Measurements from ENCODE around the gene GPR152.
"Not testable (repeated sequence)": the region's sequence is repeated elsewhere in the genome, so short reads cannot be mapped to it uniquely, and the experiment has no call there.

The GPR152 gene

DNA sequence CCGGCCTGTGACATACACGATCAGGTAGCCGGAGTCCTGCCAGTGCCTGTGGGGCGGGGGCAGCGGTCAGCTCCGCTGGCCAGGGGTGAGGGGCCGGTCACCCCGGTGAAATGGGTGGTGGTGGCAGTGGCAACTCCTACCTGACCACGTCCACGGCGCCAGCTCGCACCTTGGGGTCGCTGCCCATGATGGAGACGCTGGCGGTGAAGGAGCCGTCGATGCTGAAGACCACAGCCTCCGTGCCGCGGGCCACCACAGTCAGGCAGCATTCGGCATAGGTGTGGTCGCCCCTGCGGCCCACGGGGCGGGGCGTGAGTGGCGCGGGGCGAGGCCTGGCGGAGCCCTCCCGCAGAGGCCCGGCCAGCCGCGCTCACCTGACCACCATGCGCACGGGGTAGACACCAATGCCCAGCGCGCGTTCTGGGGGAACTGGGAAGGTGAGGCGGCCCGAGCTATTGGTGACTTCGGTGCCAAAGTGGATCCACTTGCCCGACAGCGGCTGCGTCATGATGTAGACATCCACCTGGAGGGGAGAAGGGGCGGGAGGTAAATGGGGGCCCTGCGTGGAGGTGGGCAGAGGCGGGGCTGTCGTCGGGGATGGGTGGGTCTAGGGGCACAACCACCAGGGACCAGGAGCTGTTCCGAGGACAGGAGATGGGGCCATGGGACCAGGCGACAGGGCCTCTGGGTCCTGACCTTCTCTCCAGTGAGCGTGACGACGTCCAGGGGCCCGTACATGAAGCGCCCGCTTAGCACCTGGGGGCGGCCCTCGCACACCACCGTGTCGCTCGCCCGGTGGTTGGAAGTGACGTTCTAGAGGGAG, 41.2 kb upstream of the GPR152 start:
- in situ Hi-C loops (cut with HindIII; ENCODE audit: low pct_unique_long_range_greater_than_20kb, low sequenced_read_pairs), result no loop called here

DNA sequence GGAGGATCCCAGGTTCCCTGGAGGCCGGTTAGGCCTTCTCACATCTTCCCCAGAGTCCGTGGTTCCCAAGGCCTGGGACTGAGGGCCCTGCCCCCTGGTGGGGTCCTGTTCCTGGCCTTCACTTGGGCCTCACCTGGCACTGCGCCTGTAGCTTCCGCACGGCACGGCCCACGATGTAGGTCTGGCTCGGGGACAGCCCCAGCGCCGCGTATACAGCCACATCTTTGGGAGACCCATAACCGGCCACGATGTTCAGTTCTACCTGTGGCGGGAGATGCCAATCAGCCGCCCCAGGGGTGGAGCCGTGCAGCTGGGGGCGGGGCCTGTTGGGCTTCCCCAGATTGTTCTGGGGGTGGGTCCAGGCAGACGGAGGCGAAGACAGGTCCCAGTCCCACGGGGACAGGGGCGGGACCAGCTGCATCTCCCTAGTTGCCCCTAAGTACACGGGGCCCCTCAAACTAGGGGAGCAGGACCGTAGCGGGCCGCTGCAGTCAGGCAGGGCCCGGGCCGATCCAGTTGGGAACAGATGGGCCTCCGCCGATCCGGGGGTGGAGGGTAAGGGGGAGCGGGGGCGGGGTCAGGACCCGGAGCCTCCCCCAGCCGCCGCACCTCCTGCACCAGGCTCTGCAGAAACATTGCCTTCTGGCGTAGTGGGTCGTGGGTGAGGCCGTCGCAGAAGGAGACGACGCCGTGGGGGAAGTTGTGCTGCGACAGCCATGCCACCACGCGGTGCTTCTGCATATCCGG, 40.4 kb upstream of the GPR152 start:
- no peak for TF ChIP-seq JUND (IDR thresholded peaks at IDR 0.05; ENCODE audit: low read depth)
- DNase-seq (ENCODE audit: low read depth in 1 of 2, low spot score in 1 of 2), result no peak
- in situ Hi-C loops (cut with HindIII; ENCODE audit: low pct_unique_long_range_greater_than_20kb, low sequenced_read_pairs), result no loop called here

More for the DNA sequence above, 41.2 kb upstream of the GPR152 start:
- DNase-seq (ENCODE audit: low read depth in 1 of 2, low spot score in 1 of 2), result no peak
- TF ChIP-seq JUND (IDR thresholded peaks at IDR 0.05; ENCODE audit: low read depth), result no peak

DNA sequence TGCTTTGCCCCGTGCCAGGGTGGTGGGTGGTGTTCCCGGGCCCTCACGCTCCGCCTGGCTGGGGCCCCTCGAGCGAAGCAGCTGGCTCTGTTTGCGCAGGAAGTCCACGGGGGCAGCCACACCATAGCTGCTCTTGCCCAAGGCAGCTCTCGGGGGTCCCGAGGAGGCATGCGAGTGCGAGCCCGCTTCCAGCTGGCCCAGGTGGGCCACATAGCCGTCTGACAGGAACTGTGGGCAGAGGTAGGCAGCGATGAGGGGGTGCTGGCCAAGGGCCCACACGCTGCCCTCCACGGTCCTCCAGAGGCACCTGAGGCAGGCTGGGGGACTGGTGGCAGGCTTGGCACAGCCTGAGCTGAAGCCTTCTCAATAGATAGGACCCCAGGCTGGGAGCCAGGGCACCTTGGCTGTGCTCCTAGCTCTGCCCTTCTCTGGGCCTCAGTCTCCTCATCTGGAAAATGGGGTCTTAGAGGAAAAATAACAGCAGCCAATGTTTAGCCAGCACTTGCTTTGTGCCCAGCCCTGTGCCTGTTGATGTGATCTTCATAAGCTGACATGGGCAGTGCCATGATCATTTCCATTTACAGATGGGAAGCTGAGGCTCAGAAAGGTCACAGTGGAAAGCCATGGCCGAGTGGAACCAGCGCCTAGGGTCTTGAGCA, 39.7 kb upstream of the GPR152 start:
- no peak for DNase-seq (ENCODE audit: low read depth in 1 of 2, low spot score in 1 of 2)
- in situ Hi-C loops (cut with HindIII; ENCODE audit: low pct_unique_long_range_greater_than_20kb, low sequenced_read_pairs), result no loop called here
- TF ChIP-seq JUND (IDR thresholded peaks at IDR 0.05; ENCODE audit: low read depth), result no peak

DNA sequence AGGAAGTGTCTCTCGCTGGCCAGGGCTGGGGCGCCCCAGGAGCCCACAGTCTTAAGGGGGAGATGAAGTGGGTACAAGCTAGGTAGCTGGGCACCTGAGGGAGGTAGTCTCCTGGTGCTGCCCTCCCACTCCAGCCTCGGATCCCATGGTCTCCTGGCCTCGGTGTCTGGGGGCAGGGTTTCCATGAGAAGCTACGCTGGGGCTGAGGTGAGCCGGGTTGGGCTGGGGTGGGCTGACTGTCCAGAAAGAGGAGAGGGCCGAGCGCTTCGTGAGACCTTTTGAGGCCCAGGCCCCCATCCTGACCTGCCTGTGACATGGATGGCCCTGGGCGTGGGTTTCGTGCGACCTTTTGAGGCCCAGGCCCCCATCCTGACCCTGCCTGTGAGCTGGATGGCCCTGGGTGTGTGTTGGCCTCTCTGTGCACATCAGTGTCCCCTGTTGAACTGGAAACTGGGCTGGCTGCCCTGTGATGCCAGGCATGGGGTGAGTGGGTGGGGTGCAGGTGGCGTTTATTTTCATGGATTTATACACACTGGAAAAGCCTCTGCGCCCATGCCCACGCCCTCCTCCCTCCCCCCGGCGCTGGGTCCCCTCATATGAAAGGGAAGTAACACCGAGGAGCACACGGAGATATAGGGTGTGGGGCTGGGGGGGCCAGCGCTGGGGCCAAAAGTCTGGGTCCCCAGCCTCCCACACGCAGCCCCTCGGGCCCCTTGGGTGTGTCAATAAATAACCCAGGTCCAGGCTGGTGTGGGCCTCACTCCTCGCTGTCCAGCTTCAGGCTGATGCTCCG, 38.9 kb upstream of the GPR152 start:
- TF ChIP-seq JUND (IDR thresholded peaks at IDR 0.05; ENCODE audit: low read depth), result no peak
- in situ Hi-C loops (cut with HindIII; ENCODE audit: low pct_unique_long_range_greater_than_20kb, low sequenced_read_pairs), result no loop called here
- DNase-seq (ENCODE audit: low read depth in 1 of 2, low spot score in 1 of 2), result no peak

DNA sequence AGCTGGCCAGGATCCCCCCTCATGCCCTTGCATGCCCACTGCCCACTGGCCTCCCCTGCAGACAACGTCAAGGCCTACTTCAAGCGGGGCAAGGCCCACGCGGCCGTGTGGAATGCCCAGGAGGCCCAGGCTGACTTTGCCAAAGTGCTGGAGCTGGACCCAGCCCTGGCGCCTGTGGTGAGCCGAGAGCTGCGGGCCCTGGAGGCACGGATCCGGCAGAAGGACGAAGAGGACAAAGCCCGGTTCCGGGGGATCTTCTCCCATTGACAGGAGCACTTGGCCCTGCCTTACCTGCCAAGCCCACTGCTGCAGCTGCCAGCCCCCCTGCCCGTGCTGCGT, 38.2 kb upstream of the GPR152 start:
- no peak for TF ChIP-seq JUND (IDR thresholded peaks at IDR 0.05; ENCODE audit: low read depth)

DNA sequence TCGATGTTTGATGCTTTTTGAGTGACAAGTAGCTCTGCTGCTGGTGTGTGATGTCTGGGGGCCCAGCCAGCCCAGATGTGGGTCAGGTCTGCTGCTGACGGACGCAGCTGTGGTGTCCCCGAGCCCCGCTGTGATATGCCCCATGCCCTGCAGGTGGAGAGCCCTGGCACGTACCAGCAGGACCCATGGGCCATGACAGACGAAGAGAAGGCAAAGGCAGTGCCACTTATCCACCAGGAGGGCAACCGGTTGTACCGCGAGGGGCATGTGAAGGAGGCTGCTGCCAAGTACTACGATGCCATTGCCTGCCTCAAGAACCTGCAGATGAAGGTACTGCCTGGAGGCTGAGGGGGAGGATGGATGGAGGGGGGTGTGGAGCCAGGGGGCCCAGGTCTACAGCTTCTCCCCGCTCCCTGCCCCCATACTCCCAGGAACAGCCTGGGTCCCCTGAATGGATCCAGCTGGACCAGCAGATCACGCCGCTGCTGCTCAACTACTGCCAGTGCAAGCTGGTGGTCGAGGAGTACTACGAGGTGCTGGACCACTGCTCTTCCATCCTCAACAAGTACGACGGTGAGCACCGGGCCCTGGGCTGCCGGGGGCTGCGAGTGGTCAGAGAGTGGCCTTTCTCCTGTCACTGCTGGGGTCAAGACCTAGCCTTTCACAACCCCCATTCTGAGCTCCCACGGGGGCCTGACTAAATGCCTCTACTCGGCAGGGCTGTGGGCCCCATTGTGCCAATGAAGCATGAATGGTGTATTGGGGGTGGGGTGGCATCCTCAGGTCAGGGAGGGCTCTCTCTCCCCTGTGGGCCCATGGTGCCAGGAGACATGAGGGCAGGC, 37.6 kb upstream of the GPR152 start:
- TF ChIP-seq JUND (IDR thresholded peaks at IDR 0.05; ENCODE audit: low read depth), result no peak
- no peak for DNase-seq (ENCODE audit: low read depth in 1 of 2, low spot score in 1 of 2)
- in situ Hi-C loops (cut with HindIII; ENCODE audit: low pct_unique_long_range_greater_than_20kb, low sequenced_read_pairs), result no loop called here

More for the DNA sequence above, 38.2 kb upstream of the GPR152 start:
- no peak for DNase-seq (ENCODE audit: low read depth in 1 of 2, low spot score in 1 of 2)
- in situ Hi-C loops (cut with HindIII; ENCODE audit: low pct_unique_long_range_greater_than_20kb, low sequenced_read_pairs), result no loop called here

DNA sequence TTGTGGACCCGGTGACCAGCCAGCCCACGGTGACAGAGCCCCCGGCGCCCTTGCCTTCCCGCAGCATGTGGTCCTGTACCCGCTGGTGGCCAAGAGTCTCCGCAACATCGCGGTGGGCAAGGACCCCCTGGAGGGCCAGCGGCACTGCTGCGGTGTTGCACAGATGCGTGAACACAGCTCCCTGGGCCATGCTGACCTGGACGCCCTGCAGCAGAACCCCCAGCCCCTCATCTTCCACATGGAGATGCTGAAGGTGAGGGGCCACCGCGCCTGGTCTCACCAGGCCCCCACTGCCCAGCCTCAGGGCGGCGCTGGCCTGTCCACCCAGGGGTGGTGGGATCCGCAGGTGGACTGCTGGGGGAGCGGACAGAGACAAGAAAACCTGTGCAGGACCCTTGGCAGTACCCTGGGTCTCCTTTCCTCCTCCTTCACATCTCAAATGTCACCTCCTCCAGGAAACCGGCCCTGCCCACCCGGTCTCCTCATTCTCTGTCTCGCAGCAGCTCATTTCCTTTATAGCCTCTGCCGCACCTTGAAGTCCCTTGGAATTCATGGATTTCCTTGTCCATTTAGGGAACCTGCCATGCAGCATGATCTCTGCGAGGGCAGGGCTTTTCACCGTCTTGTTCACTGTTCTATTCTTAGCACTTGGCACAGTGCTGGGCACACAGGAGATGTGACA, 36.8 kb upstream of the GPR152 start:
- in situ Hi-C loops (cut with HindIII; ENCODE audit: low pct_unique_long_range_greater_than_20kb, low sequenced_read_pairs), result no loop called here
- TF ChIP-seq JUND (IDR thresholded peaks at IDR 0.05; ENCODE audit: low read depth), result no peak
- DNase-seq (ENCODE audit: low read depth in 1 of 2, low spot score in 1 of 2), result no peak

DNA sequence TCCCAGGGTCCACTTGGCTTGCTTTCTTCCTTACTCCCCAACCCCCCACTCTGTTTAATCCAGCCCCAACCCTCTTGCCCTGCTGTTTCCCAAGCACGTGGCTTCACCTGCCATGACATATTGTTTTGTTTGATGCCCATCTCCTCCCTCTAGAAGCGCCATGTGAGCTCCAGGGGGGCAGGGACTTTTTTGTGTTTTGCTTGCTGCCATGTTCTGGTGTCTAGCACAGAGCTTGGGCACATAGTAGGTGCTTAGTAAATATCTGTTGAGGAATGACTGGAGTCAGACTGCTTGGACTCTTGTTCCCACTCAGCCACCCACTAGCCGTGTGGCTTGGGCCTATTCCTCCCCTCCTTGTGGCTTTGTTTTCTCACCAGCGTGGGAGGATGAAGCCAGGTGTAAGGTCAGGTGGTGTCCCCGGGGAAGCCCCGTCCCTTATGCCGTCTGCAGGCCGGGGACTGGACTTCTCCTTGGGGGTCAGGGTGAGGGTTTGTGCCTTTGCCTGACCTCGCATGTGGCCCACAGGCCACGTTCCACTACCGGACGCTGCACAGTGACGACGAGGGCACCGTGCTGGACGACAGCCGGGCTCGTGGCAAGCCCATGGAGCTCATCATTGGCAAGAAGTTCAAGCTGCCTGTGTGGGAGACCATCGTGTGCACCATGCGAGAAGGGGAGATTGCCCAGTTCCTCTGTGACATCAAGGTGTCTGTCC, 34.1 kb upstream of the GPR152 start:
- in situ Hi-C loops (cut with HindIII; ENCODE audit: low pct_unique_long_range_greater_than_20kb, low sequenced_read_pairs), result no loop called here
- no peak for TF ChIP-seq JUND (IDR thresholded peaks at IDR 0.05; ENCODE audit: low read depth)
- DNase-seq (ENCODE audit: low read depth in 1 of 2, low spot score in 1 of 2), result no peak

DNA sequence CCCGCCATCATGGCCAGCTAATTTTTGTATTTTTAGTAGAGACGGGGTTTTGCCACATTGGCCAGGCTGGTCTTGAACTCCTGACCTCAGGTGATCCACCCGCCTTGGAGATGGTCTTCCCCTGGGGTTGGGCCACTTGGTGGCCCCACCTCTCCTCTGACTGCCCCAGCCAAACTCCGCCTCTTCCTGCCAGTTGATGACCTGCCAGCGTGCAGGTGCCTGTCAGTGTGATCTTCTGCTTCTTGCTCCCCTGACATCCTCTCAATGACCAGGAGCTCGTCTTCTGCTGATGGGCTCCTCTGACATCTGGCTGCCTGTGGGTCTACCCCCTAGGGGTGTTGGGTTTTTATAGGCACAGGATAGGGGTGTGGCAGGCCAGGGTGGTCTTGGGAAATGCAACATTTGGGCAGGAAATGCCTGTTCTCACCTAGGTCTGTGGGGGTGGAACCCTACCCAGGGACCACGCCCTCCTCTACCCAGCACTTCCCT, 33.4 kb upstream of the GPR152 start:
- in situ Hi-C loops (cut with HindIII; ENCODE audit: low pct_unique_long_range_greater_than_20kb, low sequenced_read_pairs); DNase-seq (ENCODE audit: low read depth in 1 of 2, low spot score in 1 of 2): not testable (repeated sequence)

DNA sequence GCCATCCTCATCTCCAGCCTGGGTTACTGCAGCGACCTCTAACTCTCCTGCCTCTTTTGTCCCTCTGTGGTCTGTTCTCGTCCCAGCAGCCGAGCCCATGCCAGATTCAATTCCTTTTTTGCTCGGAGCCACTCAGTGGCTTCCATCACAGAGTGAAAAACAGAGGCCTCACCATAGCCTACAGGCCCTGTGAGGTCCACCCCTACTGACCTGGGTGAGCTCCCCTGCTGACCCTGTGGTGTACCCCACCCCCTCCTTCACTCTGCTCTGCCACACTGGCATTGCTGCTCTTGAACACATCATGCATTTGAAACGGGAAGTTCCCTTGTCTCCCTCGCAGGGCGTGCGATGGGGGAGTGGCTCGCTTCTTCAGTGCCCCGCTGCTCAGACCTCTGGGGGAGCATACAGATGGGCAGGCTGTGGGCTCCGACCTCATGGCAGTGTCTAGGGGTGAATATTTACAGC, 32.4 kb upstream of the GPR152 start:
- TF ChIP-seq JUND (IDR thresholded peaks at IDR 0.05; ENCODE audit: low read depth), result no peak
- in situ Hi-C loops (cut with HindIII; ENCODE audit: low pct_unique_long_range_greater_than_20kb, low sequenced_read_pairs), result no loop called here
- no peak for DNase-seq (ENCODE audit: low read depth in 1 of 2, low spot score in 1 of 2)
